Stimulated activated CD8-positive, alpha-beta memory T cell treated with anti-CD3 and anti-CD28 coated beads, Interleukin-12 subunit alpha, Interleukin-12 subunit beta, amount 100 ng/mL, for 4 hours (primary cell): Measurements from ENCODE around the gene DIPK1A.

ENCODE experiments used
- DNase-seq: peaks from one replicate; pipeline ENCODE4 v3.0.0-alpha.2; 2020; ENCODE audit warnings: low read depth

DIPK1A gene

DNA sequence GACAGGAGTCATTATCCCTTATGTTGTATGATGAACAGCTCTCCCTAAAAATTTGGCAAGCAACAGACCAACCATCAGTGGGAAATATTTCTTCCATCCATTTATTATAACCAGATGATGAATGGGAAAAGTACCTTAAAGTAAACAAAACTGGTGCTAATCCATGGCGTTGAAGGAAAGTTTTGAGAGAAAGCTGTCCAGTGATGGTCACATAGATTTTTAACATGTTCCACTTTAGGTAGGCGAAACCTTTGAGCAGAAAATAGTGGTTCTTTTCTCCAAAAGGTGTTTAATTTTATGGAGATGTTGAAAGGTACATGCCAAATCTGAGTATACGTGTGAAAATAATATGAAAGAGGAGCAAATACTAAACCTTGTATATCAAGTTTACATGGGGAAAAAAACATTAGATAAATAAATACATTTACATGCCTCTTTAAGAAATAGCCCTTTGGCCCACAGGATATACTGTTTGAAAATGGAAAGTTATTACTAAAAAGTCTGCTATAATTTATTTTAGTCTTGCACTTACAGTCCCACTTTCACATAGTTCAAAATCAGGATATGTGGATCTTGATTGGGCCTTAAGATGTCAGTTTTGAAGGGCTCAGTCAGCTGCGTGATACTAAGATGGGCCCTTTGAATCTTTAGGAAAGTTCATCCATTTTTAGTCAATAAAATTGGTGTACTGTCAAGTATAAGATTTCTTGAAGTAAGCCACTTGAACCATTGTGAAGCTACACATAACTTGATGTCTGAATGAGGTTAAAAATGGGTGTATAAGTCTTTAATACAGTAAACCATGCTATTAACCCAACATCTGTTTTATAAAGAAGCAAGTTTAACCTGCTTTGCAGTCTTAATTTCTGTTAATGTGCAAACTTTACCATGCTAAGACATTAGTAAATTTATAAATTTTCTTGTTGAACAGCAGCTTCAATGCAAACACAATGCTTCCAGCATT, 118.9 kb downstream of the DIPK1A start:
- no peak for DNase-seq

DNA sequence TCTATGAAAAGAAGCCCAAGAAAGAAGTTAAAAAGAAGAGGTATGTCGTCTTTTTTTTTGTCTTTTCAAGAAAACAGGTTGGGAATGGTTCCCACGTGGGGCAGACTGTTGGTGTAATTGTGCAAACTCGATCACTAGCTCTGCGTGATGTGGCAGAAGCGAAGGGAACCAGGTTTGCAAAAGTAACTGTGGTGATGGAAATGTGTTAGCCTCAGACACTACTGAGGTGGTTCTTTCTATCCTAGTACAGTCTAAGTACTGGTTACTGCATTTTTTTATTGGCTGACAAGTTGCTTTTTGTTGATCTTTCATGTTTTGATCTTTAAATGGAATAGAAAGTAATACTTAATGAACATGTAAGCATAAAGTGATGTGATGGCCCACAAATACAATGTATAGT, 120.7 kb downstream of the DIPK1A start:
- no peak for DNase-seq

- no peak for DNase-seq
These were observed 121.8 kb downstream of the DIPK1A start for GRCh38 chr1:92839442-92839841.

DNA sequence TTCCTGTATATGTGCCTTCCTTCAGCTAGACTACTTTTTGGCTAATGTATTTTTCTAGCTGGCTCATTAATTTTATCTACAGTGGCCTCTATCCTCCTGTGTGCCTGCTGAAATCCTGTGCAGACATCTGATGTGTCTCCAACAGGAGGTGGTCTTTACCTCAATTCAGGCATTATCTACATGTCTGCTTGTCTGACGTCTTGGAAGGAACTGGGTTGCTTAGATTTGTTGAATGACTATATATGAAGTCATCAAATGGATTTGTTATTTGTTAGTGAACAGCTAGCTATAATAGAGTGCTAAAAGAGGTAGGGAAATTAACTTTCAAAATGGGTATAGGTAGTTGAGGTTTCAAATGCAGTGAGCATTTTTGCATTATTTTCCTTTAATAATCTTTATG, 122.7 kb downstream of the DIPK1A start:
- no peak for DNase-seq

- DNase-seq, result no peak
These were observed 124.2 kb downstream of the DIPK1A start for GRCh38 chr1:92837062-92837461.

GRCh38 chr1:92834617-92835016, 126.6 kb downstream of the DIPK1A start:
- no peak for DNase-seq

GRCh38 chr1:92833840-92834239, 127.4 kb downstream of the DIPK1A start:
- no peak for DNase-seq

GRCh38 chr1:92832537-92833114, 128.6 kb downstream of the DIPK1A start:
- DNase-seq, result no peak

DNA sequence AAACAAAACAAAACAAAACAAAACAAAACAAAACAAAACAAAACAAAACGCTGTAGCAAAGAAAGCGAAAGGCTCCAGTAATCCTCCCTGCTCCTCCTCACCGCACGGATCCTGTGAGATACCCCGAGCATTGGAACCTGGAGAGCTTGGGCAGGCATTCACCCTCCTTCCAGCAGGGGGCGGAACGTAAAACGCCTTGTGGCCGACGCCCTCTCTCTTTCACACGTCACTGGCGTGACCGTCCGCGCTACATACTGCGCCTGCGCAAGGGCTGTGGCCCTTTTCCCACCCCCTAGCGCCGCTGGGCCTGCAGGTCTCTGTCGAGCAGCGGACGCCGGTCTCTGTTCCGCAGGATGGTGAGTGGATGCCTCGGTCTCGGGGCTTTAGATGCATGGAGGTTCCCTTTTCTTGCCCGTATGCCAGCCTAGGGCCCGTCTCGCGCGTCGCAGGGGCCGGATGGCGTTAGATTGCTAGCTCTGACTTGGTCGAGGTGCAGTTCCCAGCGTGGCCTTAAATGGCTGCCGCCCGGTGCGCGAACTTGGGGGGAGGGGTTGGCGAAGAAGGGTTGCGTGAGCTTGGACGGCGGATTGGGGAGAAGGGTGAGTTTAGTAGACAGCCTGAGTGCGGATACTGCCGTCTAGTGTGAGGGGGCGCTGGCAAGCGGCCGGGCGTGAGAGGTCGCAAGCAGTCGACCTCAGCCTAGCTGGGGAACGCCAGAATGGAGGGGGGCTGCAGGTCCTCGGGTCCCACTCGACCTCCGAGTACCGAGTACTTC, 129.3 kb downstream of the DIPK1A start, which contains the start of gene RPL5:
Gene RPL5 (plus strand): TSS at position 279 of the 775 bp plus-strand sequence. CDS start 75 bp downstream, at position 354.
- DNase-seq, result peak; percentile 96

DNA sequence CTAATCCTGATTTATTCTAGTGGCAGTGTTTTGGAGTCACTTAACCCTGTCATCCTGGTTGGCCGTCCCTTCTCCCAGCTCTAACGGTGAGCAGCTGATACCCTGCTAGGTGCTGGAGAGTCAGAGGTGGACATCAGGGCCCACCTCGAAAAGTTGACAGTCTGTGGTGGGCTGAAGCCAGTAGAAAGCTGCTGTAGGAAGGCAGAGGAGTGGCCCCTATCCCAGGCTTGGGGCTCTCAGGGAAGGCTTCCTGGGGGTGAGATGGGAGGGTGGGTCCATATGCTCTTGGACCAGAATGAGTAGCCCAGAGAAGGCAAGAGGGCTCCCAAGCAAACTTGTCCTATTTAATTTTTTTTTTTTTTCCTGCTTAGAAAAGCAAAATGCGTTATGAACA, 129.9 kb downstream of the DIPK1A start:
- DNase-seq, result no peak

DNA sequence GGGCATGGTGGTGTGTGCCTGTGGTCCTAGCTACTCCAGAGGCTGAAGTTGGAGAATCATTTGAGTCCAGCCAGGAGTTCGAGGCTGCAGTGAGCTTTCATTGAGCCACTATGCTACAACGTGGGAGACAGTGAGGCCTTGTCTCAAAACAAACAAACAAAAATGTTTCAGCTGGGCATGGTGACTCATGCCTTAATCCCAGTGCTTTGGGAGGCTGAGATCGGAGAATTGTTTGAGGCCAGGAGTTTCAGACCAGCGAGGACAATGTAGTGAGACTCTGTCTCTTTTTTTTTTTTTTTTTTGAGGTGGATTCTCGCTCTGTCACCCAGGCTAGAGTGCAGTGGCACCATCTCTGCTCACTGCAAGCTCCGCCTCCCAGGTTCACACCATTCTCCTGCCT, 134.5 kb downstream of the DIPK1A start:
- DNase-seq, result no peak

DNA sequence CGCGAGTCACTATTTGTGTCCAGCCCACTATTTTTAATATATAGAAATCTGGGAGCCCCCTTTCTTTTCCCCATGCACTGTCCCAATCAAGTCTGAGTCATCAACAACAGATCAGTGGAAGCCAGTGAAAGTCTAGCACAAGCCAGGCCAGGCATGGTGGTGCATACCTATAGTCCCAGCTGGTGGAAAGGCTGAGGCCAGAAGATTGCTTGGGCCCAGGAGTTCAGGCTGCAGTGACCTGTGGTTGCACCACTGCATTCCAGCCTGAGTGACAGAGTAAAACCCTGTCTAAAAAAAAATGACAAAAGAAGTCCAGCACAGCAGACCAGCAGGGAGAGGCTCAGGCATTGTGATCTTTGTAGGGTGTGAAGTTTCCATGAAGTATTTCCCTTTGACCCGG, 138.4 kb downstream of the DIPK1A start:
- no peak for DNase-seq

- DNase-seq, result no peak
These were observed 140.7 kb downstream of the DIPK1A start for GRCh38 chr1:92820551-92820950.

DNA sequence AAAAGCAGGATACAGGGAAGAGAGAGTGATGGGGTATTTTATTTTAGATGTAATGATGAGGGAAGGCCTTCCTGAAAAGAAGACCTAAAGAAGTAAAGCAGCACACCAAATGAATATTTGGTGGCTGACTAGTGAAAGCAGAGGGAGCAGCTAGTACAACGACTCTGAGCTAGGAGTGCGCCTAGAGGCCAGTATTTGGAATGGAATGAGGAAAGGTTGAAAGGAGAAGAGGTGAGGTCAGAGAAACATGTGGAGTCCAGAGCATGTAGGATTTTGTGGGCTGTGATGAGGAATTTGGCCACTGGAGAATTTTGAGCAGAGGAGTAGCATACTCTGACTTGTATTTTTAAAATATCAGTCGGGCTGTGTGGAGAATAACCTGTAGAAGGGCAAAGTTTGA, 141.2 kb downstream of the DIPK1A start:
- DNase-seq, result no peak

GRCh38 chr1:92817986-92818764, 143.1 kb downstream of the DIPK1A start:
- DNase-seq, result no peak

- no peak for DNase-seq
These were observed 144.0 kb downstream of the DIPK1A start for GRCh38 chr1:92817137-92817697.

GRCh38 chr1:92816732-92817131, 144.5 kb downstream of the DIPK1A start:
- no peak for DNase-seq

- no peak for DNase-seq
These were observed 152.9 kb downstream of the DIPK1A start for GRCh38 chr1:92808381-92808780.

GRCh38 chr1:92805216-92805615, 156.0 kb downstream of the DIPK1A start:
- DNase-seq, result no peak

DNA sequence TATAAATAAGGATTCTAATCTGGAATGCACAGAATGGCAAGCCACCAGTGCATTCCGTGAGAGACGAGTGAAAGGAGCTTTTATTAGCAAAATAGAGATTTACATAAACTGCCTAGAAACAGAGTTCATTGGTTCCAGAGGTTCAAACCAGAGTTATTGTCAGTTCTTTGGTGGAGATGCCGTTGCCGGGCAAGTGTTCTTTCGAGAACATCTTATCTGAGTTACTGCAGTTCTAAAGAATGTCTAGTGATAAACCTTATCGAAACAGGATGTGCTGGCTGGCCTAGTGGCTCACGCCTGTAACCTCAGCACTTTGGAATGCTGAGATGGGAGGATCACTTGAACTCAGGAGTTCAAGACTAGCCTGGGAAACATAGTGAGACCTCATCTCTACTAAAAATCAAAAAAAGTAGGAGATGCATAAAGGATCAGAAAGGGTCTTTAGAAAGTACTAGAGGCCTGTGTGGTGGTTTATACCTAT, 156.5 kb downstream of the DIPK1A start:
- DNase-seq, result no peak

GRCh38 chr1:92803140-92803887, 157.9 kb downstream of the DIPK1A start:
- no peak for DNase-seq
